ENCODE data around the gene TRHDE. TPM values are rescaled to one million over a fixed set of nuclear protein-coding genes. Genes with fewer than 3 reads are reported as not detected.

The TRHDE gene
- total RNA-seq, 1 experiment from 2014 or later = 24.5 TPM

DNA sequence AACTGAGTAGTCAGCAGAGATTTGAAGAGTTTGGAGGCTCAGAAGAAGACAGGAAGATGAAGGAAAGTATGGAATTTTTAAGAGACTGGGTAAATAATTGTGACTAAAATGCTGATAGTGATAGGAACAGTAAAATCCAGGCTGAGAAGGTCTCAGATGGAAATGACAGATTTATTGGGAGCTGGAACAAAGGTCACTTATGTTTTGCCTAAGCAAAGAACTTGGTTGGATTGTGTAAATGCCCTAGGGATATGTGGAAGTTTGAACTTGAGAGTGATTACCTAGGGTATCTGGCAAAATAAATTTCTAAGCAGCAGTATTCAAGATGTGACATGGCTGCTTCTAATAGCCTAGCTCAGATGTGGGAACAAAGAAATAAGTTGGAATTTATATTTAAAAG lies 180.9 kb downstream of the TRHDE start:
- DNase-seq (ENCODE audit: low spot score) = no peak
- BruUV-seq (replicated peaks) = no TSS peak

DNA sequence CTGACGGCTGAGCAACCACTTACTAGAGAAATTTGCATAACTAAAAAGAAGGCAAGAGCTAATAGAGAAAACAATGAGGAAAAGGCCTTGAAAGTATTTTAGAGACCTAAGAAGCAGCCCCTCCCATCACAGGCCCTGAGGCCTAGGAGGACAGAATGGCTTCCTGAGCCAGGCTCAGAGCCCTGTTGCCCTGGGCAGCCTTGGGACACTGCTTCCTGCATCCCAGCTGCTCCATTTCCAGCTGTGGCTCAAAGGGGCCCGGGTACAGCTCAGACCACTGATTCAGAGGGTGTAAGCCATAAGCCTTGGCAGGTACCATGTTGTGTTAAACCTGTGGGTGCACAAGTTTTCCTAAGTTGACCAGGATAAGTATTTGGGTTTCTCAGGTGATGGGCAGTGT lies 181.4 kb downstream of the TRHDE start:
- POLR2A ChIA-PET (ENCODE audit: low non-redundant PET) = no interaction called here
- BruUV-seq (replicated peaks) = no TSS peak
- CTCF ChIA-PET = no interaction called here
- H3K4me3 ChIP-seq (ENCODE audit: low read depth, low read length, poor library complexity, severe bottlenecking) = no peak overlapping the region
- no peaks in the 10 kb centered on the region for H3K9me3 ChIP-seq (ENCODE audit: low read depth, low read length, poor library complexity, severe bottlenecking)
- TF ChIP-seq EZH2 (IDR thresholded peaks at IDR 0.05; ENCODE audit: borderline replicate concordance, low read depth, low read length, poor library complexity, severe bottlenecking) = no peak
- TF ChIP-seq, protein P1, sequence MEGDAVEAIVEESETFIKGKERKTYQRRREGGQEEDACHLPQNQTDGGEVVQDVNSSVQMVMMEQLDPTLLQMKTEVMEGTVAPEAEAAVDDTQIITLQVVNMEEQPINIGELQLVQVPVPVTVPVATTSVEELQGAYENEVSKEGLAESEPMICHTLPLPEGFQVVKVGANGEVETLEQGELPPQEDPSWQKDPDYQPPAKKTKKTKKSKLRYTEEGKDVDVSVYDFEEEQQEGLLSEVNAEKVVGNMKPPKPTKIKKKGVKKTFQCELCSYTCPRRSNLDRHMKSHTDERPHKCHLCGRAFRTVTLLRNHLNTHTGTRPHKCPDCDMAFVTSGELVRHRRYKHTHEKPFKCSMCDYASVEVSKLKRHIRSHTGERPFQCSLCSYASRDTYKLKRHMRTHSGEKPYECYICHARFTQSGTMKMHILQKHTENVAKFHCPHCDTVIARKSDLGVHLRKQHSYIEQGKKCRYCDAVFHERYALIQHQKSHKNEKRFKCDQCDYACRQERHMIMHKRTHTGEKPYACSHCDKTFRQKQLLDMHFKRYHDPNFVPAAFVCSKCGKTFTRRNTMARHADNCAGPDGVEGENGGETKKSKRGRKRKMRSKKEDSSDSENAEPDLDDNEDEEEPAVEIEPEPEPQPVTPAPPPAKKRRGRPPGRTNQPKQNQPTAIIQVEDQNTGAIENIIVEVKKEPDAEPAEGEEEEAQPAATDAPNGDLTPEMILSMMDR (conservative IDR thresholded peaks at IDR 0.05; ENCODE audit: low read depth, low read length) = no peak
- H3K27me3 ChIP-seq (replicated peaks; ENCODE audit: insufficient read depth, low read depth, low read length, poor library complexity) = no peaks in the 10 kb centered on the region
- intact Hi-C loops (cut with micrococcal nuclease; ENCODE audit: unreplicated experiment) = no loop called here
- no peaks in the 10 kb centered on the region for H3K36me3 ChIP-seq (ENCODE audit: insufficient read depth, low read length, poor library complexity, severe bottlenecking)
- H3K27ac ChIP-seq (ENCODE audit: low read depth, low read length, poor library complexity, severe bottlenecking) = no peak overlapping the region
- DNase-seq (ENCODE audit: low spot score) = no peak
- H3K4me1 ChIP-seq (ENCODE audit: insufficient read depth, low read length, poor library complexity, severe bottlenecking) = peaks cover 10% of the 10 kb centered on the region

More for the DNA sequence above, 180.9 kb downstream of the TRHDE start:
- Histone ChIP-seq H3K36me3 (ENCODE audit: insufficient read depth, low read length, poor library complexity, severe bottlenecking) (no peaks in the 10 kb centered on the region), H3K4me1 (ENCODE audit: insufficient read depth, low read length, poor library complexity, severe bottlenecking) (peaks cover 15% of the 10 kb centered on the region), H3K27ac (ENCODE audit: low read depth, low read length, poor library complexity, severe bottlenecking) (no peak overlapping the region), H3K9me3 (ENCODE audit: low read depth, low read length, poor library complexity, severe bottlenecking) (no peaks in the 10 kb centered on the region), H3K4me3 (ENCODE audit: low read depth, low read length, poor library complexity, severe bottlenecking) (no peak overlapping the region), H3K27me3 (replicated peaks; ENCODE audit: insufficient read depth, low read depth, low read length, poor library complexity) (no peaks in the 10 kb centered on the region)
- TF ChIP-seq, protein P1 (conservative IDR thresholded peaks at IDR 0.05; ENCODE audit: low read depth, low read length) = no peak
- no peak for TF ChIP-seq EZH2 (IDR thresholded peaks at IDR 0.05; ENCODE audit: borderline replicate concordance, low read depth, low read length, poor library complexity, severe bottlenecking)
- POLR2A ChIA-PET (ENCODE audit: low non-redundant PET) = no interaction called here
- intact Hi-C loops (cut with micrococcal nuclease; ENCODE audit: unreplicated experiment) = no loop called here
- CTCF ChIA-PET = no interaction called here

DNA sequence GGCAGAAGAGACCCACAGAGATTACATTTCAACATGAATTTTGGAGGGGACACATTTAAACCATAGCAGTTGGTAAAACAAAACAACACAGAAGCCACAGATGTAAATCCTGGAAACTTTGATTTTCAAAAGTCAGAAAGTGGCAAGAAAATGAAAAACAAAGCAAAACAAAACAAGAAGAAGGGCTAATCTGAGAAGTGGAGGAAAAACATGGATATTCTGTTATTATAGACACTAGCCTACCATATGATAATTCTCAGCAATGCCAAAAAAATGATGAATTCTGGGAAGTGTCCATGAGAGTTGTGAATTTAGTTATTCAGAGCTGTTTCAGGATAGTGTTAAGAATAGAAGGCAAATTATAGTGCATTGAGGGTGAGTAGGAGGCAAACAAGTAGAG lies 192.3 kb downstream of the TRHDE start:
- ChIA-PET CTCF (no interaction called here), POLR2A (ENCODE audit: low non-redundant PET) (no interaction called here)
- no peak for DNase-seq (ENCODE audit: low spot score)
- Histone ChIP-seq H3K36me3 (ENCODE audit: insufficient read depth, low read length, poor library complexity, severe bottlenecking) (no peaks in the 10 kb centered on the region), H3K9me3 (ENCODE audit: low read depth, low read length, poor library complexity, severe bottlenecking) (no peaks in the 10 kb centered on the region), H3K27me3 (replicated peaks; ENCODE audit: insufficient read depth, low read depth, low read length, poor library complexity) (no peaks in the 10 kb centered on the region), H3K4me1 (ENCODE audit: insufficient read depth, low read length, poor library complexity, severe bottlenecking) (no peaks in the 10 kb centered on the region), H3K4me3 (ENCODE audit: low read depth, low read length, poor library complexity, severe bottlenecking) (no peak overlapping the region), H3K27ac (ENCODE audit: low read depth, low read length, poor library complexity, severe bottlenecking) (no peak overlapping the region)
- TF ChIP-seq EZH2 (IDR thresholded peaks at IDR 0.05; ENCODE audit: borderline replicate concordance, low read depth, low read length, poor library complexity, severe bottlenecking) = no peak
- intact Hi-C loops (cut with micrococcal nuclease; ENCODE audit: unreplicated experiment) = no loop called here
- BruUV-seq (replicated peaks) = no TSS peak

DNA sequence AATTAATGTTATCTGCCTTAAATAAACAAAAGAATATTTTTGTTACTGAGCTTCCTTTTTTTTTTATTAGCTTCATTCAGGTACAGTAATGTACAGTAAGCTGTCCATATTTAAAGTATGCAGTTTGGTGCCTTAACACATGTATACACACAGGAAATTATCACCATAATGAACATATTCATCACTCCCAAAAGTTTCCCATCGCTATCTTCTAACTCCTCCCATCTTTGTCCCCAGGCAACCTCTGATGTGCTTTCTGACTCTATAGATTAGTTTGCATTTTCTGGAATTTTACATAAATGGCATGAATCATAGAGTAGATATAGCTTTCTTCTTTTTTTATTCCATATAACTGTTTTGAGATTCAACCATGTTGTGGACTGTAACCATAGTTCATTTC lies 193.0 kb downstream of the TRHDE start:
- Histone ChIP-seq H3K27me3 (replicated peaks; ENCODE audit: insufficient read depth, low read depth, low read length, poor library complexity) (no peaks in the 10 kb centered on the region), H3K4me3 (ENCODE audit: low read depth, low read length, poor library complexity, severe bottlenecking) (no peak overlapping the region), H3K36me3 (ENCODE audit: insufficient read depth, low read length, poor library complexity, severe bottlenecking) (no peaks in the 10 kb centered on the region), H3K4me1 (ENCODE audit: insufficient read depth, low read length, poor library complexity, severe bottlenecking) (no peaks in the 10 kb centered on the region), H3K9me3 (ENCODE audit: low read depth, low read length, poor library complexity, severe bottlenecking) (no peaks in the 10 kb centered on the region), H3K27ac (ENCODE audit: low read depth, low read length, poor library complexity, severe bottlenecking) (no peak overlapping the region)
- TF ChIP-seq EZH2 (IDR thresholded peaks at IDR 0.05; ENCODE audit: borderline replicate concordance, low read depth, low read length, poor library complexity, severe bottlenecking) = no peak
- TF ChIP-seq, protein P1 (conservative IDR thresholded peaks at IDR 0.05; ENCODE audit: low read depth, low read length) = no peak
- ChIA-PET CTCF (no interaction called here), POLR2A (ENCODE audit: low non-redundant PET) (no interaction called here)
- DNase-seq (ENCODE audit: low spot score) = no peak
- intact Hi-C loops (cut with micrococcal nuclease; ENCODE audit: unreplicated experiment) = no loop called here
- no TSS peak for BruUV-seq (replicated peaks)
